Breast epithelium (tissue), 3 donors: ENCODE data around the gene GDA.

ENCODE experiments used
- CTCF ChIP-seq, 3 donors: fragments of 450-650 bp; IDR thresholded peaks; one replicate each; pipeline ENCODE4 v1.5.1; 2016 to 2017; ENCODE audit warnings: antibody characterized with exemption in 3 of 3, mild to moderate bottlenecking in 3 of 3, moderate library complexity in 3 of 3
- POLR2A ChIP-seq: fragments of 450-650 bp; IDR thresholded peaks from one replicate; pipeline ENCODE4 v1.6.1; 2016; ENCODE audit warnings: antibody characterized with exemption, mild to moderate bottlenecking, moderate library complexity
- POLR2AphosphoS5 ChIP-seq, 3 donors: sonication (generic); formaldehyde crosslinking; IDR thresholded peaks; one replicate each; pipeline ENCODE4 v1.6.1; 2017; ENCODE audit warnings: antibody characterized with exemption in 3 of 3

GRCh38 chr9:72268961-72269360 lies 119.7 kb downstream of the GDA start:
- TF ChIP-seq POLR2A, result no peak
- no peak for TF ChIP-seq CTCF (IDR thresholded peaks at IDR 0.05)
- TF ChIP-seq POLR2AphosphoS5 (IDR thresholded peaks at IDR 0.05), result no peak
